Eye (tissue), 1 donor: ENCODE data around the gene ZC3H7A.
A peak's percentile ranks its signal among the peaks of the same experiment; 100 is the strongest.

Experiments used
- DNase-seq: peaks from one replicate; pipeline ENCODE4 v3.0.0-alpha.2; 2015

ZC3H7A gene

DNA sequence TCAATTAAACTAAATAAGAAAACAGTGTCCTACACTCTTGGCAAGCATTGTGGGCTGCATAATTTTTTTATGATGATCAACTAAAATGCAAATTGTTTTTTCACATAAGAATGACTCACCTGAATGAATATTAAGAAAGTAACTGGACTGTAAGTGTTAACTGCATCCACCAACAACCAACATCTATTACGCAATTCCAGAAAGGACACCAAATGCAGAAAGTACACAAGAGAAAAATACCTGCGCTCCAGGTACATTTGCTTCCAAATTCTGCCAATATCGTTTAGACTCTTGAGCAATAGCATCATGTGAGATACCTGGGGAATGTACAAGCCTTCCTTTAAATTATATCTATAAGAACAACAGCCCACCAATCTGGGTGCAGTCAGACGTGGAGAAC, 34.6 kb downstream of the ZC3H7A start:
- no peak for DNase-seq

DNA sequence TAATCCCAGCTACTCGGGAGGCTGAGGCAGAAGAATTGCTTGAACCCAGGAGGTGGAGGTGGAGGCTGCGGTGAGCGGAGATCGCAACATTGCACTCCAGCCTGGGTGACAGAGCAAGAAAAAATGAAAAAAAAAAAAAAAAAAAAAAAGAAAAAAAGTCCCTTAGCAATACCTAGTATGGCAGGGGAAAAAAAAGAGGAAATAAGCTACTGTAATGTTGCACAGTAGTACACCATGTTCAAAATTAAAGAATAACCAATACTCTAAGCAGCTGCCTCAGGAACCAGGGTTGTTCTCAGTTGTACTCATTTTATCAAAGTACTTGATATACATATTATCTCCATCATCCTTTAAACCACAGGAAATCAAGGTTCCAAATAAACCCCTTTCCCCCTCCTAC, 37.1 kb downstream of the ZC3H7A start:
- no peak for DNase-seq

DNA sequence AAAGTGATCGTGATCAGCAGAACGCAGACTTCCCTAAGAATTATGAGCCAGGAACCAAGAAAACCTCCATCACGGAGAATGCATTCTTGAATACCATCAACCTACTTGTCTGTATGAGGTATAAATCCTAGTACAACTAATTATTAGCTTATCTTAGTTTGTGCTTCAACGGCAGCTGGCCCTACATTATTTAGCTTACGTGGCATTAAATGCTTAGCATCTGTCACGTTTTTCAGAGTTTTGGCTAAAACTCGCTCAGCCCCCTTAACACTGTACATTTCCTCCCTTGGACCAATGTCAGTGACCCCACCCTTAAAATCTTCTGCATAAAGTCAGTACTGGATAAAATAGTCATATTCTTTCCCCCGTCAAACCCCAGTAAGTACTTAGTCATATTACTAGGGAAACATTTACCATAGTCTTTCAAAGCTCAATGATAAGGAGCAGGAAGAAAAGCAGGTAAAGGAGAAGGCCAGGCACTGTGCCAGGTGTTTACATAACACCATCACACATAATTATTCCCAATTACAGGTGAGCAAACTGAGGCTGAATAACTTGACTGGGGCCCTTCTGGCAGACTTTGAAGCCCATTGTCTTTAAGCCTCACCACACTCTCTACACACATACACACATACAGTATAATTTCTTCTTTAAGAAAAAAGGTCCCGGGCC, 37.8 kb downstream of the ZC3H7A start:
- DNase-seq, result no peak

DNA sequence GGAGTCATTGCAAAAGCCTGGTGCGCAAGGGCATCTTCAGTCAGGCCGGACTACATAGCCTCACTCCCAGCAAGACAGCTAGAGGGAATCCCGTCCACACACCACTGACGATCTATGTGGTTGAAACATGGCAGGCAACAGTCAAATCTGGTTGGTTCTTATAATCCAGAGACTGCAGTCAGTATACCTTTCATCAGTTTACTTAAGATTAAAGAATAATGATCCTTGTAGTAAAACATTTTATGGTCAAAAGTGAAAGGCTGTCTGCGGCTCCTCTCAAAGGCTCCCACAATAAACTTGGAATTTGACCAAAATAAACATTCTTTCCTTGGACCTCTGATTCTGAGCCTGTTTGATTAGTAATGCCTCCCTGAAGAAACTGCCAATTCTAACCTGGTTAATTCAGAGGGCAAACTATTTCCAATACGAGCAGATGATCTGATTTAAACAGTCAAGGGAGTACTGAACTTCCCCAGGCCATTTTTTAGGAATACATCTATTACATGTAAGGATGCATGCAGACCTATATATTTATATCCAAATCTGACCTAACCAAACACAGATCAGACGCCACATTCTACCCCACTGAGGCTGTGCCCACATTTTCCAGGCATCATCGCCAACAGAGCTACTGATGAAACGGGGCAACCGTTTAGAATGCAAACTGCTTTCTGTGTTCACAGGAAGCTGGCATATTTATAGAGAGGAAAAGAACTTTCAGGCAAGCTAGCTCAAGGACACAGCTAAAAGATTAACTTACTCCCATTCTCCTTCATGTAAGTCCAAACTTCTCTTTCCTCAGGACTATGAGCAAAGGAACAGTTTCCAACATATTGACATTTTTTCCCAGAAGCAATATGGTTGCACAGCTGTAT, 39.1 kb downstream of the ZC3H7A start:
- DNase-seq, result no peak

DNA sequence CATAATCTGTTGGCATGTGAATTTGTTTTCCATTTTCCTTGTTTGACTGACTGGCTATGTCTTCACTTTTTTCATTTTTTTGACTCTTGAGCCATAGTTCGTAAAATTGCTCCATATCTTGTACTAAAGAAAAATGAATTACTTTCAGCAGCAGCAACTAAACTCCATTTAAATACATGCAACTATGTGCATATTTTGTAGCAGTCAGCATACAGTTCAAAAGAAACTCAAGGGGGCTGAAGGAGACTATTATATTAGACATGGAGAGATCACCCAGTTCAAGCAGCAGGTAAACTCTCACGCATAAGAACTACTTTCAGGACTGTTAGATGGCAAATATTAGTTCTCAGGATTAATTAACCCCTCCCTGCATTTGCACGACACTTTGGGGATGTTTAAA, 40.8 kb downstream of the ZC3H7A start:
- no peak for DNase-seq

DNA sequence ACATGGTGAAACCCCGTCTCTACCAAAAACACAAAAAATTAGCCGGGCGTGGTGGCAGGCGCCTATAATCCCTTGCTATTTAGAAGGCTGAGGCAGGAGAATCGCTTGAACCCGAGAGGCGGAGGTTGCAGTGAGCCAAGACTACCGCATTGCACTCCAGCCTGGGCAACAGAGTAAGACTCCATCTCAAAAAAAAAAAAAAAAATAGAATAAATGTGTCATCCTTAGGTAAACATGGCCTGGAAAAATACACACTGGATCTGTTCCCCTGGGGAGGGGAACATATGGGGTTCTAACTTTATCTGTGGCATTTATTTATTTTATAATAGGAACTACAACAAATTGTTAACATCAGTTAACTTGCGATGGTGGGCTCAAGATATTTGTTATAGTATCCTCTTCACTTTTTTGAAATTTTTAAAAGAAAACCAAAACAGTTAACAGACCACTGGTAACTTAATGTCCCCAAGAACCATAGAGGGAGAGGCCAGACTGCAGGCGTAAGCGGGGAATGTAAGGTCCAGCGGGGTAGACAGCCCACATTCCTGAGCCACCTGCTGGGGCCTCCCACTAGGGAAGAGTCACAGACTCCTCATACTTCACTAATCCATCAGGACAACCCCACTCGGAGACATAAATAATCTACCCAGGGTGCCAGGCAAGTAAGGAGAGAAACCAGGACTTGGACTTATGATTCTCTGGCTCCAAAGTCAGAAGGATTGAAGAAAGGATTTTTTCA, 41.9 kb downstream of the ZC3H7A start:
- no peak for DNase-seq

DNA sequence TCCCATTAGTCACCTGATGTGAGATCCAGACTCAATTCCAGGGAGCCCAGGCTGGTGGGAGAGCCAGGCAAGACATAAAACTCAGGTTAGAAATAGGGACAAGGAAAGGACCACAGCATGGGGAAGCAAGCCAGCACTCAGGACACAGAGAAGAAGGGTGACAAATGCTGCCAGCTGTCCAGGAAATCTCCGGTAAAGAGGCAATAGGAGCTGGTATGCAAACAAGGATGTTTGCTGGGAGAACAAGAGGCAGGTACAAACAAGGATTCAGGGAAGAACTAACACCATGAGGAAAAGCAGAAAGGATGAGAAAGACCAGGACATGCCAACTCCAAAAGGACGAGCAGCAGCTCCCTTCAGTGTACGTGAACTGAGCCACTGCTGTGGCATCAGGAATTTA, 44.2 kb downstream of the ZC3H7A start:
- DNase-seq, result no peak

DNA sequence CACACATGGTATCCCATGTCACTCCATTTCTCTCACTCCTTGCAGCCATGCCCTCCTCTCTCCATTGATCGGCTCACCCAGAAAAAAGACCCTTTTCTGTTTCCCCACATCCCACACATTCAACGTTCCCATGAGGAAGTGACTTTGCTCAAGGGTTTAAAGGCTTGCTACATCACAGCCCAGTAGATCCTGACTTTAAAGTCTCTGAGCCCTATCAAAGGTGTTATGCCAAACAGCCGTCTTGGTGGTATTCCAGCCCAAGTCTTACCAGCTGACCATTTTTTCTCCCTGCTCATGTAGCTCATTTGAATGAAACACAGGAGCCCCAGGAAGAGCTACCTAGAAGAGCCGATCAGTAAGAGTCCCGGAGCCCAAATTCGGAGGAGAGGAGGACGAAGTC, 47.0 kb downstream of the ZC3H7A start:
- no peak for DNase-seq

DNA sequence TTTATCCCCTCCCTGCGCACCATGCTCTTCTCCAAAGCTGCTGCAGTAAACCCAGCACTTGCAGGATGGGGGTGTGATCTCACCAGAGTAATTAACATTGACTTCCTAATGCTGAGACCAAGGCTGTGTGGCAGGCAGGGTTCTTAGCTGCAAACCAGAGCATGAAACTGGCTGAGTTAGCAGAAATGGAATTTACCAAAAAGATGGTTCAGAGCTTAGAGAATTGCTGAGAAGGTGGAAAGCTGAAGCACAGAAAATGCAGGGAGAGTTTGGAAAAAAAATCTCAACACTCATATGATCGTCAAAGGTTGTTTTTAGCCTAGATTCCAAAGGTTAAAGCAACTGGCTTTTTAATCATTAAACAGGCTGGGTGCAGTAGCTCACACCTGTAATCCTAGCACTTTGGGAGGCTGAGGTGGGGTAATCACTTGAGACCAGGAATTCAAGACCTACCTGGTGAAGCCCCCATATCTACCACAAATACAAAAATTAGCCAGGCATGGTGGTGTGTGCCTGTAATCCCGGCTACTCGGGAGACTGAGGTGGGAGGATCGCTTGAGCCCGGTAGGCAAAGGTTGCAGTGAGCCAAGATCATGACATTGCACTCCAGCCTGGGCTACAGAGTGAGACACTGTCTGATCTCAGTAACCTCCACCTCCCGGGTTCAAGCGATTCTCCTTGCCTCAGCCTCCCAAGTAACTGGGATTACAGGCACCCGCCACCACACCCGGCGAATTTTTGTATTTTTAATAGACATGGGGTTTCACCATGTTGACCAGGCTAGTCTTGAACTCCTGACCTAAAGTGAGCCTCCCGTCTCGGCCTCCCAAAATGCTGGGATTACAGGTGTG, 48.4 kb downstream of the ZC3H7A start:
- no peak for DNase-seq

DNA sequence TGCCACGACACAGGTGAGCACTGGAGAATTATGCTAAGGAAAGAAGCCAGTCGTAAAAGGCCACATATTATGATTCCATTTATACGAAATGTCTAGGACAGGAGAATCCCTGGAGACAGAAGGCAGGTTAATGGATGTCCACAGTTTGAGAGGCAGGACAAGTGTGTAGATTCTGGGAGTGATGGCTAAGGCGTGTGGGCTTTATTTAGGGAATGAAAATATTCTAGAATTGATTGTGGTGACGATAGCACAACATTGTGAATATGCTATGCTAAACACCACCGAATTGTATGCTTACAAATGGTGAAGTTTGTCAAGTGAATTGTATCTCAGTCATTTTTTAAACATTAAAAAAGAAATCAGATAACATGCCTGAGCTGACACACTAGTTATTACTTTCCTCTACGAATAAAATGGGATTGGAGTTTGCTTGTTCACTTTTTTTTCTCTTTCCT, 49.1 kb downstream of the ZC3H7A start:
- no peak for DNase-seq

DNA sequence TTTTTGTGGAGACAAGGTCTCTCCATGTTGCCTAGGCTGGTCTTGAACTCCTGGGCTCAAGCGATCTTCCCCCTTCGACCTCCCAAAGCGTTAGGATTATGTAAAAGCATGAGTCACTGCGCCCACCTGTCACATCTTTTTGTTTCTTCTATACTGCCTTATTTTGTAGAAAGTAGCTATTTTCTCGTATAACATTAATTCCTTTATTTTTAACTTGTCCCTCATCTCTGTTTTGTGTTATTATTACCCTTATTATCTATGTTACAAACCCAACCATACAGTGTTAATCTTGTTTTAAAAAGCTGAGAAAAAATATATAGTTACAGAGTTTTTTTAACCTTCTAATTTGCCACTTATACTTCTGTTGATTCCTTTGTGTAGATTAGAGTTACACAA, 53.0 kb downstream of the ZC3H7A start:
- DNase-seq, result no peak

DNA sequence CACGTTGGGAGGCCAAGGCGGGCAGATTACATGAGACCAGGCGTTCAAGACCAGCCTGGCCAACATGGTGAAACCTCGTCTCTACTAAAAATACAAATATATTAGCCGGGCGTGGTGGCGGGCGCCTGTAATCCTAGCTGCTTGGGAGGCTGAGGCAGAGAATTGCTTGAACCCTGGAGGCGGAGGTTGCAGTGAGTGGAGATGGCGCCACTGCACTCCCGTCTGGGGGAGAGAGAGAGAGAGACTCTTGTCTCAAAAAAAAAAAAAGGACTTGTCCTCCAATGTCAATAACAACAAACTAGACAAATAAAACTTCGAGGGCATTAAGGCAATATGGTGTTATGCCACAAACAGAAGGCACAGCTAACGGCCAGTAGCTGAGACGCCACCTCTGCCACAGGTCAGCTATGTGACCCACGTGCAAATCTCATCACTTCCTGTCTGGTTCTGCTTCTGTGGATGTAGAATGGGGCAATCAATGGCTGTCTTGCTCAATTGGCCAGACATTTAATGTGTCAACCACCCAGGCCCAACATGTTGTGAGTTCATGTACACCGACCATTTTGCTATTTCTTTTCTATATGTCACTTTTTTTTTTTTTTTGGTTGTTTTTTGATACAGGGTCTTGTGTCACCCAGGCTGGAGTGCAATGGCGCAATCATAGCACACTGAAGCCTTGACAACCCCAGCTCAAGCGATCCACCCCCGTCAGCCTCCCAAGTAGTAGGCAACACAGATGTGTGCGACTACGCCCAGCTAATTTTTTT, 53.6 kb downstream of the ZC3H7A start:
- DNase-seq, result peak; percentile 51

DNA sequence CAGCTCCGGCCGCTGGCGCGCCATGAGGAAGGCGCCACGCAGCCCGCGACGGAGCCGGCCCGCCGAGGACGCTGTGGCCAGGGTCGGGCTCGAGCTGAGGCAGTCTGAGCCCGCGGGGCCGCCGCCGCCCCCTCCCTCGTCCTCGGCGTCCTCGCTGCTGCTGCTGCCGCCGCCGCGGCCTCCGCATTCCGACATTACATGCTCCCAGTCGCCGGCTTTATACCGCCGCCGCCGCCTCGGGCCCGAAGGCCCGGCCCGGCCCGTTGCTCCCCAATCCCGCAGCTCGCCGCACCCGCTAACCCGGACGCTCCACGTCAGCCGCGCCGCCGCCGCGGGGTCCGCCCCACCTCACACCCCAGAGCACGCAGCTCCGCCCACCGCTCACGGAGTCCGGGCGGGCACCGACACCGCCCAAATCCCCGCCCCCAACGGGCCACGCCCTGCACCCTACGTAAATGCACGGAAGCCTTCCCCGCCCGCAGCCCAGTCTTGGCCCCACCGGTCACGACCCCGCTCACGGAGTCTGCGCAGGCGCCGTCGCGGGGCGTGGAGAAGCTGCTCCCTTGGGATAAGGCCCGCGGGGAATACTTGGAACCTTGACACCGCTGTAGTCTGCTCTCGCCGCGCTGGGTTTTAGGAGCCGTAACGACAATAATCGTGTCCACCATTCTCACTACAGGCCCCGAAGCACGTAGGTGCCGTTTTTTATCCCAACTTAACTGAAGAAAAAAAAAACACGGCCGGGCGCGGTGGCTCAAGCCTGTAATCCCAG, 54.3 kb downstream of the ZC3H7A start, which contains the start of gene TXNDC11:
TSS of gene TXNDC11 (minus strand) at position 322 of the 772 bp plus-strand sequence. CDS start at position 195, 127 bp downstream.
- DNase-seq, result peak; percentile 99

DNA sequence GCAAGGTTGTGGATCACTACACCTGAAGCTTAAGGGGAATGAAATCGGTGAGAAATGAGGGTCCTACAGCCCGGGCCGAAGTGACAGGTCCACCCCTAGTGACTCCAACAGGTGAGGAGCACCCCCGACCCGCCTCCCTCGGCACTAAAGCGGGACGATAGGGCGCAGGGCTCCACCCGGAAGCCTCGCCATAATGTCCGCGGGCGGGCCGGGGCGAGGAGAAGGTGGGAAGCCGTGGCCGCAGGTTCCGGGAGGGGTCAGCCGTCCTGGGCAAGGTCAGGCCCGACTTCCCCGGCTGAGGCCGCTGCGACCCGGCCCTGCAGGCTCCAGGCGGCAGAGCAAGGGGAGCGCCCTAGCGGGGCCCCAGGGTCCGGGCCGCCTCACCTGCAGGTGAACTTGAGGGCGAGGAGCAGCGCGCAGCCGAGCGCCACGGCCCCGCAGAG, 54.9 kb downstream of the ZC3H7A start:
- peak; percentile 68 for DNase-seq

DNA sequence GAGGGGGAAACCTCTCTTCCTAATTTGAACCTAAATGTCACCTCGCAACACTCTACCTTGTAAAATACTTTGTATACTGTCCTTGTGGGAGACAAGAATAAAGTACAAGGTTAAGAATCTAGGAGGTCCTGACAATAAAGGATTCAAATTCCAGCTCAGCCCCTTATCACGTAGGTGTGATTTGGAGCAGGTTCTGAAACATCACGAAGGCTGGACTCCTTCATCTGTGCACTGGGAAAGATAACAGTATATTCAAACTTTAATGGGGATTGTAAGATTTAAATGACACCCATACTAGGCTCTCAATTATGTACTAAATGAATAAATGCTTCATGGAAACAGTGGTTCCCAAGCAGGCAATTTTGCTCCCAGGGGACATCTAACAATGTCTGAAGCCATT, 56.5 kb downstream of the ZC3H7A start:
- DNase-seq, result no peak

DNA sequence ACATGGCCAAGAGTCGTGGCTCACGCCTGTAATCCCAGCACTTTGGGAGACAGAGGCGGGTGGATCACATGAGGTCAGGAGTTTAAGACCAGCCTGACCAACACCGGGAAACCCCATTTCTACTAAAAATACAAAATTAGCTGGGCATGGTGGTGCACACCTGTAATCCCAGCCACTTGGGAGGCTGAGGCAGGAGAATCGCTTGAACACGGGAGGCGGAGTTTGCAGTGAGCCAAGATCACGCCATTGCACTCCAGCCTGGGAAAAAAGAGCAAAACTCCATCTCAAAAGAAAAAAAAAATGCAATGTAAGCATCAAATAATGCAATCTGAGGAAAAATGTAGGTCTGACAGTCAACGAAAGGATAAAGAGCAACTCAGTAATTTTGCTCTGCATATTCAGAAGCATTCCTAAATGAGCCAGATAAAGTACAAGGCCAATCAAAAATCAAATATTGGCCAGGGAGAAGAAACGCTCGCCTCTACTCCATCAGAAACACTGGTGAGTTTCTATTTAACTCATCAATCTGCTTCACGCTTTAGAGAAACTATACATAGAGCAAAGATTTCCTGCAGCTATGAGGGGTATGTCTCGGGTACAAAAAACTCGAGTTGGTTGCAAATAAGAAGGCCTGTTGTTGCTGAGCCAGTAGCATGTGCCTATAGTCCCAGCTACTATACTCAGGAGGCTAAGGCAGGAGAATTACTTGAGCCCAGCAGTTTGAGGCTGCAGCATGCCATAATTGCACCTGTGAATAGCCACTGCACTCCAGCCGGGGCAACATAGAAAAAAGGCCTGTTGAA, 58.1 kb downstream of the ZC3H7A start:
- DNase-seq, result no peak

DNA sequence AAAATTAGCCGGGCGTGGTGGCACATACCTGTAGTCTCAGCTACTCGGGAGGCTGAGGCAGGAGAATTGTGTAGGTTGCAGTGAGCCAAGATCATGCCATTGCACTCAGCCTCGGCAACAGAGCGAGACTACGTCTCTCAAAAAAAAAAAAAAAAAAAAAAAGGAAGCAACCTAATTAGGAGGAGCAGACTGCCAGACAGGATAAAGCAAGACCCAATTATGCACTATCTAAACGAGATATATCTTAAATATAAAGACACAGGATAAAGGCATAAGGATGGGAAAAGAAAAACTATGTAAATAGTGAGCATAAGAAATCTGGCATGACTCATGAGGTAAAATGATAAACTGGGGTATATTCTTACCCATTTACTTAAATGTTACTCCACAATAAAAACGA, 59.3 kb downstream of the ZC3H7A start:
- no peak for DNase-seq

DNA sequence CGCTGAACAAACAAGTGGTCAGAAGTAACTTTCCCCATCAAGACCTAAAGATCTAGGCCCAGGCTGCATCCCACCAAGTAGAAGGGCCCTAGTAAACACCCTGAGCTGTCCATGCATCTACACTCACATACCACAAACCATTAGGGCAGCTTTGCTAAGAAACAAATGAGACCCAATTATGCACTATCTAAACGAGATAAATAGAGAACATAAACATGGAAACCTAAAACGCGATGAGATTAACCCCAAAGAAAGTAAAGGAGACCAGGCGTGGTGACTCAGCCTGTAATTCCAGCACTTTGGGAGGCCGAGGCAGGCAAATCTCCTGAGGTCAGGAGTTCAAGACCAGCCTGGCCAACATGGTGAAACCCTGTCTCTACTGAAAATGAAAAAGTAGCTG, 60.2 kb downstream of the ZC3H7A start:
- no peak for DNase-seq

DNA sequence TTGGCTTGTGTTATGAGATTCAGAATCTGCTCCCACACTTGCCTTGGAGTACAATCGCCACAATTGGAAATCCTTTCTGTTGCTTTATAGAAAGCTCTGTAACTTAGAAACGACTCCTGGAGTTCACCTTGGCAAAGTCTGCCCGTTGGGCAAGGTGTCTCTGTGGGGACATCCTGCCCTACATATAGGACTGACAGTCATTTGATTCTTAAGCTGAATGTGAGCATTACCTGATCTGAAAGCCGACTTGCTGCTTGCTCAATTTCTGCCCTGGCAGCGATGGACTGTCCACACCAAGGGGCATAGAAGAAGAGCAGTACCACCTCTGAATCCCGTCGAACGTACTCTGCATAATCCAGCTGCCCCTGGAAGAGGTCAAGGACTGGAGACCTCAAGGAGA, 61.3 kb downstream of the ZC3H7A start:
- DNase-seq, result no peak

DNA sequence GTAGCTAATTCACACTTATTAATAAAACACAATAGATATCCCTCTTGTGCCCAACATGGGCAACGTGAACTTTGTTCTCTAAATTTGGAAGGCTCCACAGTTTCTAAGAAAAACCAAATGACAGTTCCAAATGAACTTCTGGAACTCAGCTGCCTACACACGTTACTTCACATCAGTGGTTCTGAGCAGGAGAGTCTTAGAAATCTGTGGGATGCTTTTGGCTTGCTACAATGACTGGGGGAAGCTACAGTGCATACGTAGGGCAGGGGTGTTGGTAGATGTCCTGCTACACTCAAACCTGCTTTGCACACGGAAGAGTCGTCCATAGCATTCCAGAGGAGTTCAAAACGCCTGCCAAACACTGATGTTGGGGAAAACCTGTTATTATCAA, 62.4 kb downstream of the ZC3H7A start:
- no peak for DNase-seq
